PC-3 (cell line): ENCODE data around the gene USP53. TPM values are rescaled to one million over a fixed set of nuclear protein-coding genes. Genes with fewer than 3 reads are reported as not detected.

ENCODE experiments used
- ATAC-seq: fragments of 200-7000 bp; cut with Tn5 transposase; 2 replicates; pipeline ENCODE4 v1.9.1; 2020; ENCODE audit warnings: mild to moderate bottlenecking, moderate library complexity
- BruUV-seq: library from RNA; stranded (reverse); fragments of 400-500 nt; replicated peaks from 2 replicates; lab custom pipeline; 2021; lab: Mats Ljungman, UMichigan
- CTCF ChIA-PET: fragments of 300-600 bp; sonication (Branson Sonifier 250); formaldehyde crosslinking; loops from one replicate; lab custom pipeline; 2022; ENCODE audit warnings: antibody characterized with exemption; lab: Charles Lee
- POLR2A ChIA-PET: fragments of 300-600 bp; sonication (Branson Sonifier 250); formaldehyde crosslinking; loops from one replicate; lab custom pipeline; 2022; ENCODE audit warnings: antibody characterized with exemption; ENCODE audit not compliant: unreplicated experiment; lab: Charles Lee
- DNase-seq: peaks from one replicate; pipeline ENCODE4 v3.0.0-alpha.2; 2015
- H2AFZ ChIP-seq: fragments of 300-600 bp; sonication (generic); 2 replicates; pipeline ENCODE4 v1.6.0; 2016; ENCODE audit warnings: antibody characterized with exemption, low read length
- H3F3A ChIP-seq: fragments of 300-600 bp; sonication (generic); one replicate; pipeline ENCODE4 v1.6.0; 2017; ENCODE audit warnings: antibody characterized with exemption, low read length, control low read depth, mild to moderate bottlenecking; ENCODE audit not compliant: unreplicated experiment
- H3K27ac ChIP-seq: fragments of 300-600 bp; sonication (generic); 2 replicates; pipeline ENCODE4 v1.5.1; 2016; ENCODE audit warnings: mild to moderate bottlenecking, low read length
- H3K27me3 ChIP-seq: fragments of 300-600 bp; sonication (generic); 2 replicates; pipeline ENCODE4 v1.6.1; 2016; ENCODE audit warnings: low read length, mixed read lengths
- H3K36me3 ChIP-seq: fragments of 300-600 bp; sonication (generic); 2 replicates; pipeline ENCODE4 v1.6.1; 2016; ENCODE audit warnings: low read depth, mixed run types, low read length, mixed read lengths
- H3K4me1 ChIP-seq: fragments of 300-600 bp; sonication (generic); 2 replicates; pipeline ENCODE4 v1.5.1; 2016; ENCODE audit warnings: low read length; ENCODE audit not compliant: insufficient read depth
- H3K4me2 ChIP-seq: fragments of 300-600 bp; sonication (generic); 2 replicates; pipeline ENCODE4 v1.6.0; 2016; ENCODE audit warnings: low read length
- H3K4me3 ChIP-seq: fragments of 300-600 bp; sonication (generic); 2 replicates; pipeline ENCODE4 v1.5.1; 2016; ENCODE audit warnings: mild to moderate bottlenecking, low read length, mixed read lengths
- H3K79me2 ChIP-seq: fragments of 300-600 bp; sonication (generic); 2 replicates; pipeline ENCODE4 v1.6.1; 2017; ENCODE audit warnings: low read length, mixed read lengths
- H3K9ac ChIP-seq: fragments of 300-600 bp; sonication (generic); 2 replicates; pipeline ENCODE4 v1.6.0; 2016; ENCODE audit warnings: mild to moderate bottlenecking, low read length
- H3K9me2 ChIP-seq: fragments of 300-600 bp; sonication (generic); replicated peaks from 2 replicates; pipeline ENCODE4 v1.6.1; 2016; ENCODE audit warnings: mixed run types, low read length, mixed read lengths
- H3K9me3 ChIP-seq: fragments of 300-600 bp; sonication (generic); 2 replicates; pipeline ENCODE4 v1.6.1; 2016; ENCODE audit warnings: low read length, mixed read lengths
- H4K20me1 ChIP-seq: fragments of 300-600 bp; sonication (generic); 2 replicates; pipeline ENCODE4 v1.6.1; 2016; ENCODE audit warnings: low read length, mixed read lengths
- EZH2 ChIP-seq: fragments of 300-600 bp; sonication (generic); IDR thresholded peaks from one replicate; pipeline ENCODE4 v1.6.1; 2017; ENCODE audit warnings: antibody characterized with exemption, mild to moderate bottlenecking, low read length; ENCODE audit not compliant: unreplicated experiment
- EZH2phosphoT487 ChIP-seq: fragments of 300-600 bp; sonication (generic); IDR thresholded peaks from 2 replicates; pipeline ENCODE4 v1.6.1; 2018; ENCODE audit warnings: mild to moderate bottlenecking, antibody characterized with exemption, low read length, borderline replicate concordance
- intact Hi-C: fragments of 100-400 bp; cut with micrococcal nuclease; formaldehyde crosslinking; loops from 2 replicates; pipeline ENCODE4 v1.9.0; 2023
- total RNA-seq: library from RNA; depleted of rRNA; stranded (reverse); fragments of >200 nt; gene quantifications from 2 replicates; pipeline ENCODE4 v1.2.3, GENCODE V29; 2014
- TF ChIP-seq, protein P1 (sequence below): fragments of 300-600 bp; sonication (generic); conservative IDR thresholded peaks from 2 replicates; pipeline ENCODE4 v1.5.1; 2017; ENCODE audit warnings: antibody characterized with exemption, low read depth, mild to moderate bottlenecking, low read length

Gene USP53
- total RNA-seq, 1 experiment from 2014 or later, result 8.7 TPM

DNA sequence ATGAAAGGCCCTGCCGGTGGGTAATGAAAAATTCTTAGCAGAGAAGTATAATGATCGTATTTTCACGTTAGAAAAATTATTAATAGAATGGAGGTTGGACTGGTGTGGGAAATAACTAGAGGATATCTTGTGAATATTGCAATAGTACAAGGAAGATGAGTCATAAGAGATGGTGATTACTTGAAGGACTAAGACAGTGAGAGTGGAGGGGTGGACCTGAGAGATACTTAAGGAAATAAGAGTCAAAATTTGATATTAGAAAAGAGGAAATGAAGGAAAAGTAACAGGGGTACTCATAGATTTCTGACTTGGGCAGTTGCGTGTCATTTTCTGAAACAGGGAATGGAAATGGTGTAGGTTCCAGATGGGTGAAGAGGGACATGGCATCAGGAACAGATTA is 1.7 kb upstream of the USP53 start:
- DNase-seq (no peak), ATAC-seq (no peak)
- BruUV-seq, result no TSS peak
- 0 out of 2 replicates have a peak, but pooled peaks cover 6% of the 10 kb centered on the region for H3K9me2 ChIP-seq
- peaks cover 38% of the 10 kb centered on the region for H3K79me2 ChIP-seq
- CTCF ChIA-PET, result no interaction called here
- POLR2A ChIA-PET, result no interaction called here
- no peaks in the 10 kb centered on the region for H3K27me3 ChIP-seq
- H3K9me3 ChIP-seq, result no peaks in the 10 kb centered on the region
- TF ChIP-seq, protein P1, sequence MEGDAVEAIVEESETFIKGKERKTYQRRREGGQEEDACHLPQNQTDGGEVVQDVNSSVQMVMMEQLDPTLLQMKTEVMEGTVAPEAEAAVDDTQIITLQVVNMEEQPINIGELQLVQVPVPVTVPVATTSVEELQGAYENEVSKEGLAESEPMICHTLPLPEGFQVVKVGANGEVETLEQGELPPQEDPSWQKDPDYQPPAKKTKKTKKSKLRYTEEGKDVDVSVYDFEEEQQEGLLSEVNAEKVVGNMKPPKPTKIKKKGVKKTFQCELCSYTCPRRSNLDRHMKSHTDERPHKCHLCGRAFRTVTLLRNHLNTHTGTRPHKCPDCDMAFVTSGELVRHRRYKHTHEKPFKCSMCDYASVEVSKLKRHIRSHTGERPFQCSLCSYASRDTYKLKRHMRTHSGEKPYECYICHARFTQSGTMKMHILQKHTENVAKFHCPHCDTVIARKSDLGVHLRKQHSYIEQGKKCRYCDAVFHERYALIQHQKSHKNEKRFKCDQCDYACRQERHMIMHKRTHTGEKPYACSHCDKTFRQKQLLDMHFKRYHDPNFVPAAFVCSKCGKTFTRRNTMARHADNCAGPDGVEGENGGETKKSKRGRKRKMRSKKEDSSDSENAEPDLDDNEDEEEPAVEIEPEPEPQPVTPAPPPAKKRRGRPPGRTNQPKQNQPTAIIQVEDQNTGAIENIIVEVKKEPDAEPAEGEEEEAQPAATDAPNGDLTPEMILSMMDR, result no peak
- TF ChIP-seq EZH2 (no peak), EZH2phosphoT487 (no peak)
- H3K36me3 ChIP-seq, result no peaks in the 10 kb centered on the region
- peaks cover 12% of the 10 kb centered on the region for H4K20me1 ChIP-seq
- no peak overlapping the region for H2AFZ ChIP-seq
- no peak overlapping the region for H3K9ac ChIP-seq
- intact Hi-C loops, result loop anchor here (5.0 kb wide), 1 partner anchor 77 kb away; no protein-coding TSS in a partner anchor
- H3K27ac ChIP-seq, result no peak overlapping the region
- no peak overlapping the region for H3K4me3 ChIP-seq
- peaks cover 7% of the 10 kb centered on the region for H3F3A ChIP-seq
- H3K4me2 ChIP-seq, result peak overlapping the region; percentile 84
- H3K4me1 ChIP-seq, result peaks cover 28% of the 10 kb centered on the region

DNA sequence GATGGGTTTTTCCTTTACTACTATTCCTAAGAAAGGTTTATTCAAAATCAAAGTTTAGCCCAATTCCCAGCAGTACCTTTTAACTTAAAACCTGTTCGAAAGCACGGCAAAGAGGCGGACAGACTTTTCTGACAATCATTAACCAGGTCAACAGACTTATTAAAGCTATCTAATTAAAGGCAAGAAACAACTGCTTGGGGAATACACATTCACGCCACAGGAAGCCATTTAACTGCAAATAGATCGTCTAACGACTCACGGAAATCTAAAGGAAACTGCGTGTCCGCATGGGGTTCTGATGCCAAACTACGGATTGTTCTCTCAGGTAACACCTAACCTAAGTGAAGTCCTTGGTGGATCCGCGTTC is 663 bp upstream of the USP53 start:
- Histone ChIP-seq H3K4me1 (peaks cover 28% of the 10 kb centered on the region), H4K20me1 (peaks cover 12% of the 10 kb centered on the region), H3K79me2 (peaks cover 49% of the 10 kb centered on the region), H2AFZ (peak overlapping the region; percentile 65), H3K36me3 (no peaks in the 10 kb centered on the region), H3K9ac (peak overlapping the region; percentile 89), H3K9me3 (no peaks in the 10 kb centered on the region), H3K27me3 (no peaks in the 10 kb centered on the region), H3F3A (peaks cover 7% of the 10 kb centered on the region), H3K27ac (peak overlapping the region; percentile 79), H3K4me3 (peak overlapping the region; percentile 71), H3K4me2 (peak overlapping the region; percentile 84), H3K9me2 (0 out of 2 replicates have a peak, but pooled peaks cover 6% of the 10 kb centered on the region)
- BruUV-seq, result TSS peak; percentile 94
- intact Hi-C loops, result loop anchor here (1.0 to 5.0 kb wide), 3 partner anchors 75 to 224 kb away; no protein-coding TSS in a partner anchor
- ChIA-PET CTCF (no interaction called here), POLR2A (no interaction called here)
- ATAC-seq (peak; percentile 0; the same call in 1 of the 2 replicates), DNase-seq (no peak)
- TF ChIP-seq EZH2phosphoT487, result no peak
- TF ChIP-seq, protein P1, result no peak
- no peak for TF ChIP-seq EZH2

DNA sequence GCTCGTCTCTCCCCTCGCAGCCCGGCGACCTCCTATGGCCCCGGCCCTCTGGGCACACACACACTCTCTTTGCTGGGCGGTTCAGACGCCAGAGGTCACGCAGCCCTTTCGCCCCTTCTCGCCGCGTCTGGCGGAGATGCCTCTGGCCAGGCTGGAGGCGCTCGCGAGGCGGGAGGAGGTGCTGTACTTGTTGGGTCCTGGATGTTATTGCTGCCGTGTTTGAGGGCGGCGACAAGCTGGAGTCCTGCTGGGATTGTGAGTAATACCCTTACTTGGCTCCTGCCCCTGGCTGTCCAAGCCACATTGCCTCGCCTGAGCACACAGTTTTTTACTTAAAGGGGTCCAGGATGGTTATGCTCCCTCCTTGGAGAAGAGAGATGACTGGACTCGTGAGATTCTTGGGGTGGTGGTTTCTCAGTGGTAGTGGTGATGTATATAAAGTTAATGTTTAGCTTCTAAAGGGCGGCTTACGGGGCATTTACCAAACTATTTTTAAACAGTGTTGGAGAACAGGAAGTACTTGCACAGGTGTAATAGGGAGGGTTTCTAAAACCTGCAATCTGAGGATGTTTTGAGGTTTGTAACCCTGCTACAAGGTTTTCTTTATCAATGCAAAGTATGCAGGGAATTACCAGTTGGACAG is 572 bp downstream of the USP53 start:
- no peaks in the 10 kb centered on the region for H3K27me3 ChIP-seq
- H3K4me2 ChIP-seq, result peak overlapping the region; percentile 84
- ATAC-seq (peak; percentile 67), DNase-seq (peak; percentile 78)
- ChIA-PET POLR2A (no interaction called here), CTCF (interaction anchor here (0.5 kb wide), 1 partner anchor 178 kb away, joined by 3 read pairs; no protein-coding TSS in a partner anchor)
- peaks cover 7% of the 10 kb centered on the region for H3F3A ChIP-seq
- peak overlapping the region; percentile 57 for H3K27ac ChIP-seq
- BruUV-seq, result TSS peak; percentile 75
- no peaks in the 10 kb centered on the region for H3K9me3 ChIP-seq
- H3K4me1 ChIP-seq, result peaks cover 28% of the 10 kb centered on the region
- intact Hi-C loops, result loop anchor here (1.0 to 5.0 kb wide), 4 partner anchors 74 to 225 kb away; no protein-coding TSS in a partner anchor
- H3K9me2 ChIP-seq, result 0 out of 2 replicates have a peak, but pooled peaks cover 6% of the 10 kb centered on the region
- peak overlapping the region; percentile 69 for H2AFZ ChIP-seq
- TF ChIP-seq EZH2 (no peak), EZH2phosphoT487 (no peak)
- TF ChIP-seq, protein P1, result peak; percentile 50
- peak overlapping the region; percentile 71 for H3K9ac ChIP-seq
- peaks cover 12% of the 10 kb centered on the region for H4K20me1 ChIP-seq
- H3K79me2 ChIP-seq, result peaks cover 61% of the 10 kb centered on the region
- H3K36me3 ChIP-seq, result no peaks in the 10 kb centered on the region; the same call in 1 of the 2 replicates
- peak overlapping the region; percentile 89 for H3K4me3 ChIP-seq
